ENCODE results near the gene SCT. TPM values are rescaled to one million over a fixed set of nuclear protein-coding genes. Genes with fewer than 3 reads are reported as not detected.

SCT gene
- total and polyA plus RNA-seq, 2 of the 4 experiments (the other 2 are of a cell fraction) = not detected

DNA sequence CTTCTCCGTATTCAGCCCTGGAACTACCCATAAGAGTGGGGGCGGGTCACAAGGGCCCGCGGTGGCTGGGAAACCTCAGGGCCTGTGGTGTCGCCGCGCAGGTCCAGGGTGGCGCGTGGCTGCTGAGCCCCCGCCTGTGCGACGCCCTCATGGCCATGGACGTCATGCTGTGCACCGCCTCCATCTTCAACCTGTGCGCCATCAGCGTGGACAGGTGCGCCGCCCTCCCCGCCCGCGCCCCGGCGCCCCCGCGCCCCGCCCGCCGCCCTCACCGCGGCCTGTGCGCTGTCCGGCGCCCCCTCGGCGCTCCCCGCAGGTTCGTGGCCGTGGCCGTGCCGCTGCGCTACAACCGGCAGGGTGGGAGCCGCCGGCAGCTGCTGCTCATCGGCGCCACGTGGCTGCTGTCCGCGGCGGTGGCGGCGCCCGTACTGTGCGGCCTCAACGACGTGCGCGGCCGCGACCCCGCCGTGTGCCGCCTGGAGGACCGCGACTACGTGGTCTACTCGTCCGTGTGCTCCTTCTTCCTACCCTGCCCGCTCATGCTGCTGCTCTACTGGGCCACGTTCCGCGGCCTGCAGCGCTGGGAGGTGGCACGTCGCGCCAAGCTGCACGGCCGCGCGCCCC, 12.5 kb upstream of the SCT start:
- H3K4me1 ChIP-seq (ENCODE audit: control insufficient read depth, insufficient read depth, low read length) = peaks cover 10% of the 10 kb centered on the region; the same call in 1 of the 2 replicates
- no peak overlapping the region for H3K56ac ChIP-seq (ENCODE audit: extremely low read depth, insufficient read depth, low read length)
- BruUV-seq (replicated peaks) = no TSS peak
- H4K20me1 ChIP-seq (ENCODE audit: insufficient read depth, low read length) = peaks cover 43% of the 10 kb centered on the region
- dilution Hi-C loops (cut with HindIII; ENCODE audit: low sequenced_read_pairs, unreplicated experiment) = no loop called here
- ATAC-seq (ENCODE audit: low read depth) (no peak), DNase-seq (no peak)
- no peaks in the 10 kb centered on the region for H3K9me1 ChIP-seq (ENCODE audit: insufficient read depth, low read length)
- no peak overlapping the region for H3K4me2 ChIP-seq (ENCODE audit: low read depth, low read length)
- POLR2A ChIA-PET (ENCODE audit: unreplicated experiment) = no interaction called here
- H2AK9ac ChIP-seq (replicated peaks; ENCODE audit: low read depth, low read length, poor library complexity) = no peak overlapping the region
- H3K27me3 ChIP-seq (ENCODE audit: control insufficient read depth, insufficient read depth, low read length) = peaks cover 16% of the 10 kb centered on the region; the same call in 1 of the 2 replicates
- H4K8ac ChIP-seq (ENCODE audit: low read depth in 2 of 2, low read length in 2 of 2) = no peak overlapping the region
- H2AFZ ChIP-seq (replicated peaks; ENCODE audit: low read length, poor library complexity) = no peak overlapping the region
- no peak overlapping the region for H3K18ac ChIP-seq (ENCODE audit: low read depth, low read length)
- H4K5ac ChIP-seq (ENCODE audit: low read depth, low read length) = no peak overlapping the region
- intact Hi-C loops (cut with micrococcal nuclease) = no loop called here
- no peak overlapping the region for H3K27ac ChIP-seq (ENCODE audit: insufficient read depth, low read length)
- H3K4me3 ChIP-seq (ENCODE audit: insufficient read depth, low read depth, low read length) = no peak overlapping the region
- H3K4ac ChIP-seq (ENCODE audit: low read depth, low read length) = no peak overlapping the region
- no peaks in the 10 kb centered on the region for H3K9me3 ChIP-seq (ENCODE audit: control insufficient read depth, insufficient read depth, low read length)
- CTCF ChIA-PET = no interaction called here
- no peak overlapping the region for H2BK20ac ChIP-seq (ENCODE audit: low read depth, low read length)
- H3K79me1 ChIP-seq (ENCODE audit: low read depth in 1 of 2, low read length in 2 of 2) = no peaks in the 10 kb centered on the region
- in situ Hi-C loops (cut with MboI; ENCODE audit: low sequenced_read_pairs) = no loop called here
- H2BK15ac ChIP-seq (ENCODE audit: low read depth, low read length) = no peak overlapping the region
- H3K14ac ChIP-seq (replicated peaks; ENCODE audit: low read depth, low read length) = no peak overlapping the region
- no peak overlapping the region for H2AK5ac ChIP-seq (ENCODE audit: low read depth, low read length)
- WGBS, 2 experiments (ENCODE audit: extremely low coverage in 2 of 2, insufficient read length in 1 of 2) = 17% methylated on average over 46 of the region's 80 CpGs; no CpG with 5 or more reads in 1 of the 2 experiments
- no peak overlapping the region for H3K23ac ChIP-seq (ENCODE audit: low read depth, low read length)
- no peak overlapping the region for H2BK120ac ChIP-seq (ENCODE audit: low read depth, low read length)
- no peak overlapping the region for H4K91ac ChIP-seq (ENCODE audit: insufficient read depth, low read depth, low read length)
- TF ChIP-seq CEBPB (IDR thresholded peaks at IDR 0.05; ENCODE audit: low read depth, low read length) (no peak), RFX5 (IDR thresholded peaks at IDR 0.05; ENCODE audit: low read depth, low read length) (no peak), CHD1 (IDR thresholded peaks at IDR 0.05; ENCODE audit: low read depth, low read length) (no peak), MXI1 (IDR thresholded peaks at IDR 0.05; ENCODE audit: borderline replicate concordance, low read depth, low read length) (no peak), POLR2A (IDR thresholded peaks at IDR 0.05; ENCODE audit: low read depth, low read length) (no peak)
- TF ChIP-seq, protein P1, sequence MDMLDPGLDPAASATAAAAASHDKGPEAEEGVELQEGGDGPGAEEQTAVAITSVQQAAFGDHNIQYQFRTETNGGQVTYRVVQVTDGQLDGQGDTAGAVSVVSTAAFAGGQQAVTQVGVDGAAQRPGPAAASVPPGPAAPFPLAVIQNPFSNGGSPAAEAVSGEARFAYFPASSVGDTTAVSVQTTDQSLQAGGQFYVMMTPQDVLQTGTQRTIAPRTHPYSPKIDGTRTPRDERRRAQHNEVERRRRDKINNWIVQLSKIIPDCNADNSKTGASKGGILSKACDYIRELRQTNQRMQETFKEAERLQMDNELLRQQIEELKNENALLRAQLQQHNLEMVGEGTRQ (IDR thresholded peaks at IDR 0.05; ENCODE audit: low read depth, low read length) = no peak
- H3K36me3 ChIP-seq (ENCODE audit: control insufficient read depth, insufficient read depth, low read length) = peaks cover 19% of the 10 kb centered on the region
- no peak overlapping the region for H2BK5ac ChIP-seq (ENCODE audit: low read depth, low read length, poor library complexity, severe bottlenecking)
- H3K9ac ChIP-seq (ENCODE audit: low read depth, low read length) = no peak overlapping the region

Measured in IMR-90 (cell line).